ENCODE data around the gene TOR1AIP2.
"Not testable (repeated sequence)": the region's sequence is repeated elsewhere in the genome, so short reads cannot be mapped to it uniquely, and the experiment has no call there.

The TOR1AIP2 gene

DNA sequence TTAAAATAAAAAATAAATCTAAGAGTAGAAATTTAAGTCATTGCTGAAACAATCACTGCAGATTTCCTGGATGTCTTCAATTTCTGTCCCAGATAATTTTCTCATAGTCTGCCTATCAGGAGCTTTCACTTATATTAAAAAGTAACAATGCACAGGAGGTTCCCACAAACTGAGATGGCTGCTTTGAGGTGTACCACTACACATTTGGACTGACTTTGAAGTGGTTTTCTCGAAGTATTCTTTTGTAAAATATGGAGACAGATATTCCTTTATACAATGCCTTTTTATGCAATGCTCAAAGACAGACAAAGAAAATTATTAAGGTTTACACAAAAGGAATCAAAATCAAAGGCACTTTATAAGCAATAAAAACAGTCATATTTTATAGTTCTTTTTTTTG lies 24.5 kb downstream of the TOR1AIP2 start:
- no peak overlapping the region for H3K4me3 ChIP-seq (ENCODE audit: low read depth, low read length)
- H3K4me1 ChIP-seq (ENCODE audit: control insufficient read depth, insufficient read depth, low read length) = no peaks in the 10 kb centered on the region
- no peak overlapping the region for H3K27ac ChIP-seq (ENCODE audit: low read depth, low read length)
- H3K27me3 ChIP-seq (ENCODE audit: control insufficient read depth, insufficient read depth, low read length) = no peaks in the 10 kb centered on the region
- H3K9me3 ChIP-seq (ENCODE audit: control insufficient read depth, insufficient read depth, low read length) = no peaks in the 10 kb centered on the region
- H3K9ac ChIP-seq (ENCODE audit: low read depth, low read length) = no peak overlapping the region
- peaks cover 45% of the 10 kb centered on the region for H3K36me3 ChIP-seq (ENCODE audit: control insufficient read depth, insufficient read depth, low read length)

DNA sequence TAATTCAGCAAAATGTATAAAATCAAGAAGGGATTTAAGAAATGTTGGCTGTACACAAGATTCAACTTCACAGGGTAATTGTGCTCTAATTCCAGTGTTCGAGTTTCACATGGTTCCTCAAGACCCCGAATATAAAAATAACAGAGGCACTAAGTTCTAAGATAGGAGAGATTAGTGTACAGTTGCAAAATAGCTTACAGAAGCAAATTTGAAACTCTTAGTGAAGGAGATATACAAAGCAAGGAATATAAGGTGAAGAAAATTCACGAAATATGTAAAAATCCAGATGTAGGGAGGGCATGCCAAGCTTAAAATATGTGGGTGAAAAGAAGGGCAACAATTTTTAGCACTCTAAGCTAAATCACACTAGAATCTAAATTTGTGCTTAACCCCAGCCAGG lies 29.4 kb downstream of the TOR1AIP2 start:
- no peak overlapping the region for H3K4me3 ChIP-seq (ENCODE audit: low read depth, low read length)
- no peak overlapping the region for H3K27ac ChIP-seq (ENCODE audit: low read depth, low read length)
- no peaks in the 10 kb centered on the region for H3K27me3 ChIP-seq (ENCODE audit: control insufficient read depth, insufficient read depth, low read length)
- no peak overlapping the region for H3K9ac ChIP-seq (ENCODE audit: low read depth, low read length)
- no peaks in the 10 kb centered on the region for H3K4me1 ChIP-seq (ENCODE audit: control insufficient read depth, insufficient read depth, low read length)
- H3K36me3 ChIP-seq (ENCODE audit: control insufficient read depth, insufficient read depth, low read length) = peaks cover 66% of the 10 kb centered on the region
- H3K9me3 ChIP-seq (ENCODE audit: control insufficient read depth, insufficient read depth, low read length) = no peaks in the 10 kb centered on the region

DNA sequence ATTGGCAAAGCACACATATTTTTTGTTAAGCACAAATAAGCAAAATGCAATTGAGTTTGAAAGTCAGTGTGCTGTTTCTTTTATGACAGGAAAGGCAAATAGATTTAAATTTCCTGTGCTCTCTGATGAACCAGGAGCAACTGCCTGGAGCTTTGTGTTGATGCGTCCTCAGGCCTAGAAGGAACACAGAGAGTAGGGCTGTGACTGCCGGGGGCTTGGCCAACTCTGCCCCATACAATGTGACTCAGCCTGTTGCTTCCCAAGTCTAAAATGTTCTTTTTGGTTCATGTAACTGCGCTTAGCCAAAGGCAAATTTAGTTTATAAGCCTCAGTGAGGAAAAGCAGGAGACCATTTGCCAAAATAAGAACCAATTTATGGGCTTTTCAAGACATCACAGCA lies 37.5 kb downstream of the TOR1AIP2 start:
- no peaks in the 10 kb centered on the region for H3K4me1 ChIP-seq (ENCODE audit: control insufficient read depth, insufficient read depth, low read length)
- H3K27ac ChIP-seq (ENCODE audit: low read depth, low read length) = no peak overlapping the region
- H3K27me3 ChIP-seq (ENCODE audit: control insufficient read depth, insufficient read depth, low read length) = no peaks in the 10 kb centered on the region
- H3K9ac ChIP-seq (ENCODE audit: low read depth, low read length) = no peak overlapping the region
- peaks cover 5% of the 10 kb centered on the region; the same call in 1 of the 2 replicates for H3K36me3 ChIP-seq (ENCODE audit: control insufficient read depth, insufficient read depth, low read length)
- H3K4me3 ChIP-seq (ENCODE audit: low read depth, low read length) = no peak overlapping the region
- H3K9me3 ChIP-seq (ENCODE audit: control insufficient read depth, insufficient read depth, low read length) = no peaks in the 10 kb centered on the region

DNA sequence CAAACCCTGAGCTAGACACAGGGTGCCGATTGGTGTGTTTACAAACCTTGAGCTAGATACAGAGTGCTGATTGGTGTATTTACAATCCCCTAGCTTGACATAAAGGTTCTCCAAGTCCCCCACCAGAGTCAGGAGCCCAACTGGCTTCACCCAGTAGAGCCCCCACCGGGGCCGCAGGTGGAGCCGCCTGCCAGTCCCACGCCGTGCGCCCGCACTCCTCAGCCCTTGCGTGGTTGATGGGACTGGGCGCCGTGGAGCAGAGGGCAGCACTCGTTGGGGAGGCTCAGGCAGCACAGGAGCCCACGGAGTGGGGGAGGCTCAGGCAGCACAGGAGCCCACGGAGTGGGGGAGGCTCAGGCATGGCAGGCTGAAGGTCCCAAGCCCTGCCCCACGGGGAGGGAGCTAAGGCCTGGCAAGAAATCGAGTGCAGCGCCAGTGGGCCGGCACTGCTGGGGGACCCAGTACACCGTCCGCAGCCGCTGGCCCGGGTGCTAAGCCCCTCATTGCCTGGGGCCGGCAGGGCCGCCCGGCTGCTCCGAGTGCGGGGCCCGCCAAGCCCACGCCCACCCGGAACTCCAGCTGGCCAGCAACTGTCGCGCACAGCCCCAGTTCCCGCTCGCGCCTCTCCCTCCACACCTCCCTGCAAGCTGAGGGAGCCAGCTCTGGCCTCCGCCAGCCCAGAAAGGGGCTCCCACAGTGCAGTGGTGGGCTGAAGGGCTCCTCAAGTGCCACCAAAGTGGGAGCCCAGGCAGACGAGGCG lies 40.7 kb downstream of the TOR1AIP2 start:
- not testable (repeated sequence) for H3K9me3 ChIP-seq (ENCODE audit: control insufficient read depth, insufficient read depth, low read length); H3K9ac ChIP-seq (ENCODE audit: low read depth, low read length); H3K27ac ChIP-seq (ENCODE audit: low read depth, low read length); H3K4me3 ChIP-seq (ENCODE audit: low read depth, low read length); H3K27me3 ChIP-seq (ENCODE audit: control insufficient read depth, insufficient read depth, low read length); H3K36me3 ChIP-seq (ENCODE audit: control insufficient read depth, insufficient read depth, low read length)
- H3K4me1 ChIP-seq (ENCODE audit: control insufficient read depth, insufficient read depth, low read length) = peaks cover 19% of the 10 kb centered on the region

DNA sequence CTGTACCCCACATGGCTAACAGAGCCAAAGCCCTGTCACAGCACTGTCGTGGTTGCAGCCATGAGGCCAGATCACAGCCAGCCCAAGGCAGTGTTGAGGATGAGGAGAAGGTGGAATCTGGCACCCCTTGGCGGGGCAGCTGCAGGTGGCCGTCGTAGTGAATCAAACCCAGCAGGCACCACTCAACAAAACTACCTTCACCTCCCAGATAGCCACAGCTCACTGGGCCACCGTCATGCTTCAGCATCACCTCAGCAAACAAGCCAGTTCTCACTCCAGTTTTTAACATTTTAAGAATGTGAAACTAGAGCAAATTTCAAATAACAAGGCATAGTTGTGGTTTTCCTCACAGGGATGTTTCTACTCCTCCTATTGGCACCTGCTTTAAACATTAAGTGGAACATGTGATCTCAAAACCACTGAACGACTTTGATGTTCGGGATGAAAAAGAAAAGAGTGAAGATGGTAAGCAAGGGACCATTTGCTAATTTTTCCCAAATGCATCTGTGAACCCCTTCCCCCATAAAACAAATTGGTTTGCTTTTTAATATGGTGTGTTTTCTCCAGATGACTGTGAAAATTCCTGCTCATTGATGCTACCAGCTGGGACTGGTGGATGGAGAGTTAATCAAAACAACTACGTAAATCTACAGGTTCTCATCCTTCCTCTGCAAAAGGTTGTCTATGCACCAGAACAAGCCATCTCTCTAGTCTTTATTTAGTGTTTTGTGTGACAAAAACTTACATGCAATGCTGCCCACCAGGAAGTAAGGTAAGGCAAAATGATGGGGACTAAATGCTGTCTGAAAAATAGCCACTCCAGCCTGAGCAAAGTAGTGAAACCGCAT lies 45.5 kb downstream of the TOR1AIP2 start:
- Histone ChIP-seq H3K27me3 (ENCODE audit: control insufficient read depth, insufficient read depth, low read length) (no peaks in the 10 kb centered on the region), H3K9ac (ENCODE audit: low read depth, low read length) (no peak overlapping the region), H3K27ac (ENCODE audit: low read depth, low read length) (no peak overlapping the region), H3K4me3 (ENCODE audit: low read depth, low read length) (no peak overlapping the region), H3K4me1 (ENCODE audit: control insufficient read depth, insufficient read depth, low read length) (peaks cover 21% of the 10 kb centered on the region), H3K9me3 (ENCODE audit: control insufficient read depth, insufficient read depth, low read length) (no peaks in the 10 kb centered on the region), H3K36me3 (ENCODE audit: control insufficient read depth, insufficient read depth, low read length) (no peaks in the 10 kb centered on the region)

DNA sequence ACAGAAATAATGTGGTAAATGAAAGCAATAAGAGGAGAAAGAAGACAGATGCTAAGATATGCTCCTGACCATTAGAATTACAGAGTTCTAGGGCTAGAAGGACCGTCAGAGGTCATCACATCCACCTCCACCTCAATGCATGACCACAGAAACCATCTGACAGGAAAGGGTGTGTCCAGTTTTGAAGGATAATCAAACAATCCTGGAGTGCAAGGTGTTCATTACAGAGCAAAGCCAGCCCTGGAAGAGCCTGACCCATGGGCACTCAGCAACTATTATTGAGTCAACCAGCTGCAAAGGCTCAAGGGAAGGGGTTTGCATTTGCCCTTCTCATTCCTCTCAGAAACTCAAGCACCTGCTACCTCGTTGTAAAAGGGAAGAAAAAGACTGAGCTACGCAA lies 46.4 kb downstream of the TOR1AIP2 start:
- Histone ChIP-seq H3K4me1 (ENCODE audit: control insufficient read depth, insufficient read depth, low read length) (peaks cover 21% of the 10 kb centered on the region), H3K9me3 (ENCODE audit: control insufficient read depth, insufficient read depth, low read length) (no peaks in the 10 kb centered on the region), H3K27me3 (ENCODE audit: control insufficient read depth, insufficient read depth, low read length) (no peaks in the 10 kb centered on the region), H3K9ac (ENCODE audit: low read depth, low read length) (no peak overlapping the region), H3K4me3 (ENCODE audit: low read depth, low read length) (no peak overlapping the region), H3K27ac (ENCODE audit: low read depth, low read length) (no peak overlapping the region), H3K36me3 (ENCODE audit: control insufficient read depth, insufficient read depth, low read length) (no peaks in the 10 kb centered on the region)

DNA sequence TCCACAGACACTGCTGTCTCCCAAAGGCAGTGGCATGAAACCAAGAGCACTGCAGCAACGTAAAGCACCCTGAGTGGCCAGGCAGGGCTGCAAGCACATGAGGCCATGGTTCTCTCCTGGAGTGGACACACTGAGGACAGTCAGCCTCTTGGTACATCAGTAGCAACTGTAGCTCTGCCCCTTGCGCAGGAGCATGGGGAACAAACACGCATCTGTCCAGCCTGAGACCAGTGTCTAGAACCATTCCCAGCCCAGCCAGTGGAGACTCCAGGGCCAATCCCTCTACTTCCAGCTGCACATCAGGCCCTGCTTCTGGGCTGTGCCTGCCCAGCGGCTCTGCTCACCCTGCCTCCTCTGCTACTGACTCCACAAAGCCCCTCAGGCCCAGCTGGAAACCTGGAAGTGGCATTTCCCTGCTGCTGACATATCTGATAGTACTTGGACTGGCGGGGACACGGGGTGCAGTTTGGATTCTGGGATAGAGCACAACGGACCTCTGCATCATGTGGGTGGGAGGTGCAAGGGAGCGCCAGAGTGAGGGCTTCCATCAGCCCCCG lies 49.0 kb downstream of the TOR1AIP2 start:
- H3K4me3 ChIP-seq (ENCODE audit: low read depth, low read length) = no peak overlapping the region
- H3K36me3 ChIP-seq (ENCODE audit: control insufficient read depth, insufficient read depth, low read length) = no peaks in the 10 kb centered on the region
- no peak overlapping the region for H3K9ac ChIP-seq (ENCODE audit: low read depth, low read length)
- no peaks in the 10 kb centered on the region for H3K9me3 ChIP-seq (ENCODE audit: control insufficient read depth, insufficient read depth, low read length)
- H3K27me3 ChIP-seq (ENCODE audit: control insufficient read depth, insufficient read depth, low read length) = no peaks in the 10 kb centered on the region
- peaks cover 14% of the 10 kb centered on the region for H3K4me1 ChIP-seq (ENCODE audit: control insufficient read depth, insufficient read depth, low read length)
- no peak overlapping the region for H3K27ac ChIP-seq (ENCODE audit: low read depth, low read length)

DNA sequence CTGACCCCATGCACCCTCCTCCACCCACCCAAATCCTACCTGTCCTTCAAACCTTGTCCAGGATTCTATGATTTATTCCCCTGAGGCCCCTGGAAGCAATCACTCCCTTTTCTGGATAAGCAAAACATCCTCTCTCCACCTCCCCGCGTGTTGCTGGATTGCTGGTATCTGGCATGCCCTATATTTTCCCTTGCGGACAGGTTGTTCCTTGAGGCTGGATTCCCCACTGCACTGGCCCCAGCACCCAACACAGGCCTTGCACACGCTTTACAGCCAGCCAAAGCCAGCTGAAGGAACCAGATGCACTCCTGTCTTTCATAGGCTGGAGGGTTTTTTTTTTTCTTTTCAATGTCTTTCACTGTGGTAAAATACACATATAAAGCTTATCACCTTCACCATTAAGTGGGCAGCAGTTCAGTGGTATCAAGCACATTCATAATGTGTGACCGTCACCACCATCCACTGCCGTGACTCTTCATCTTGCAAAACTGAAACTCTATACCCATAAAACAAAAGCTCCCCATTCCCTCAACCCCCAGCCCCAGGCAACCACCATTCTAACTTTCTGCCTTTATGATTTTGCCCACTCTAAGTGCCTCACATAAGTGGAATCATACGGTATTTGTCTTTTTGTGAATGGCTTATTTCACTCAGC lies 50.9 kb downstream of the TOR1AIP2 start:
- H3K27ac ChIP-seq (ENCODE audit: low read depth, low read length) = no peak overlapping the region
- peaks cover under 1% of the 10 kb centered on the region; the same call in 1 of the 2 replicates for H3K4me1 ChIP-seq (ENCODE audit: control insufficient read depth, insufficient read depth, low read length)
- H3K4me3 ChIP-seq (ENCODE audit: low read depth, low read length) = no peak overlapping the region
- no peaks in the 10 kb centered on the region for H3K27me3 ChIP-seq (ENCODE audit: control insufficient read depth, insufficient read depth, low read length)
- H3K9me3 ChIP-seq (ENCODE audit: control insufficient read depth, insufficient read depth, low read length) = no peaks in the 10 kb centered on the region
- no peaks in the 10 kb centered on the region for H3K36me3 ChIP-seq (ENCODE audit: control insufficient read depth, insufficient read depth, low read length)
- H3K9ac ChIP-seq (ENCODE audit: low read depth, low read length) = no peak overlapping the region

DNA sequence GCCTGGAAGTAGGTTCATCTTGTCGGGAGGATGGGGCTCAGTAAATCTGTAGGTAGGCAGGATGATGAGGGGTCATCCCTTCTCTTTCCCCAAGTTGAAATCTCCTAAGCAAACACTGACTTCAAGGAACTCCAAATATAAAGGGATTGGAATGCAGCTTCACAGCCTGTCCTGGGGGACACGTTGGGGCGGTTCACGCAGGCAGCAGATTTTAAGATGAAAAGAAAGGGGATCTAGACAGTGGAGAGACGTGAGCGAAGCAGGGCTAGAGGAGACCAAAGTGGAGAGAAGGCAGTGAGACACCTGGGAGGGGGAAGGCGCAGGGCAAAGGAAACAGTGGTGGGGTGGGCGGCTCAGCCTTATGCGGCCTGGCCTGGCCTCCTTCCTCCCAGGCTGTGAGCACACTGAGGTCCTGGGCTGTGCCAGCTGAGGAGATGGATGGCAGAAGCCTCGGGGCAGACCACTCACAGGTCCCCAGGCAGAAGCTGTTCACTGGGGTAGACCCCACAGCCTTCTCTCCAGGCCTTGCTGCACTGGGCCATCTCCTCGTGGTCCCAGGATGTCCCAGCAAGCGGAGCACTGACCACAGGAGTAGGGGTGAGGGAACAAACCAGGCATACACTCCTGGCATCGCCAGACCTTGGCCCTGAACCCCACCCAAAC lies 51.7 kb downstream of the TOR1AIP2 start:
- Histone ChIP-seq H3K9me3 (ENCODE audit: control insufficient read depth, insufficient read depth, low read length) (no peaks in the 10 kb centered on the region), H3K4me1 (ENCODE audit: control insufficient read depth, insufficient read depth, low read length) (no peaks in the 10 kb centered on the region), H3K4me3 (ENCODE audit: low read depth, low read length) (no peak overlapping the region), H3K36me3 (ENCODE audit: control insufficient read depth, insufficient read depth, low read length) (no peaks in the 10 kb centered on the region), H3K9ac (ENCODE audit: low read depth, low read length) (no peak overlapping the region), H3K27me3 (ENCODE audit: control insufficient read depth, insufficient read depth, low read length) (no peaks in the 10 kb centered on the region), H3K27ac (ENCODE audit: low read depth, low read length) (no peak overlapping the region)

DNA sequence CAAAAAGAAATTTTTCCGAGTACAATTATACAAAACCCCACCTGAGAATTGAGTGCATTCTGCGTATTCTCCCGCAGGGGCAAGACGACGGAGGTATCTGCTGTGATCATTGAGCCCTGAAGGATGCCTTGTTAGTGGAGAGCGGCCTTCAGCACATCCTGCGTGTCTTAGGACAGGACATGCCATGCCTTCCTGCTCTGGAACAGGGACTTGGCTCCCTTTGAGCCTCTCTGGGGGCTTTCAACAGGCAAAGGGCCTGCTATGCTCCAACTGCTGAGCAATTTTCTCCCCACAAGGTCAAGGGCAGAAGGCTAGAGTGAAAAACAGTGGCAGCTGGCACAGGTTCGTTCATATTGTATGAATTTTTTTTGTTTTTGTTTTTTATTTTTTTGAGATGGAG lies 52.4 kb downstream of the TOR1AIP2 start:
- H3K4me1 ChIP-seq (ENCODE audit: control insufficient read depth, insufficient read depth, low read length) = no peaks in the 10 kb centered on the region
- no peak overlapping the region for H3K27ac ChIP-seq (ENCODE audit: low read depth, low read length)
- H3K27me3 ChIP-seq (ENCODE audit: control insufficient read depth, insufficient read depth, low read length) = no peaks in the 10 kb centered on the region
- no peaks in the 10 kb centered on the region for H3K36me3 ChIP-seq (ENCODE audit: control insufficient read depth, insufficient read depth, low read length)
- no peak overlapping the region for H3K4me3 ChIP-seq (ENCODE audit: low read depth, low read length)
- no peaks in the 10 kb centered on the region for H3K9me3 ChIP-seq (ENCODE audit: control insufficient read depth, insufficient read depth, low read length)
- H3K9ac ChIP-seq (ENCODE audit: low read depth, low read length) = no peak overlapping the region
